GM19328 (cell line): ENCODE measurements around the gene CCZ1B.
"Not testable (repeated sequence)": the region's sequence is repeated elsewhere in the genome, so short reads cannot be mapped to it uniquely, and the experiment has no call there.

Experiments
- ATAC-seq: cut with Tn5 transposase; IDR thresholded peaks from one replicate; pipeline ENCODE4 v1.9.1; 2021; ENCODE audit warnings: mild to moderate bottlenecking, moderate library complexity; ENCODE audit not compliant: unreplicated experiment

CCZ1B gene

GRCh38 chr7:6826151-6826550, at the start of gene CCZ1B:
TSS of gene CCZ1B (minus strand) at chr7:6826275. CDS start at chr7:6826197, 78 bp downstream.
- ATAC-seq: peak; percentile 100

- ATAC-seq: not testable (repeated sequence)
Observed at GRCh38 chr7:6875022-6875421, 48.9 kb upstream of the CCZ1B start.

- not testable (repeated sequence) for ATAC-seq
Observed at GRCh38 chr7:6872246-6872945, 46.3 kb upstream of the CCZ1B start.

- not testable (repeated sequence) for ATAC-seq
Observed at GRCh38 chr7:6871421-6872144, 45.5 kb upstream of the CCZ1B start.

GRCh38 chr7:6864751-6865150, 38.7 kb upstream of the CCZ1B start:
- not testable (repeated sequence) for ATAC-seq

- ATAC-seq: not testable (repeated sequence)
Observed at GRCh38 chr7:6864188-6864587, 38.1 kb upstream of the CCZ1B start.

GRCh38 chr7:6862876-6863275, 36.8 kb upstream of the CCZ1B start:
- ATAC-seq: not testable (repeated sequence)

GRCh38 chr7:6857721-6858314, 31.7 kb upstream of the CCZ1B start:
- ATAC-seq: not testable (repeated sequence)

GRCh38 chr7:6855563-6856131, 29.6 kb upstream of the CCZ1B start:
- ATAC-seq: not testable (repeated sequence)

GRCh38 chr7:6854747-6855562, 28.9 kb upstream of the CCZ1B start:
- not testable (repeated sequence) for ATAC-seq

GRCh38 chr7:6853681-6854080, 27.6 kb upstream of the CCZ1B start:
- ATAC-seq: not testable (repeated sequence)

GRCh38 chr7:6849127-6849526, 23.1 kb upstream of the CCZ1B start:
- not testable (repeated sequence) for ATAC-seq

GRCh38 chr7:6847751-6848150, 21.7 kb upstream of the CCZ1B start:
- not testable (repeated sequence) for ATAC-seq

GRCh38 chr7:6845971-6846449, 19.9 kb upstream of the CCZ1B start:
- not testable (repeated sequence) for ATAC-seq

GRCh38 chr7:6843654-6844053, 17.6 kb upstream of the CCZ1B start:
- not testable (repeated sequence) for ATAC-seq

GRCh38 chr7:6843092-6843491, 17.0 kb upstream of the CCZ1B start:
- not testable (repeated sequence) for ATAC-seq

GRCh38 chr7:6842278-6842921, 16.3 kb upstream of the CCZ1B start:
- not testable (repeated sequence) for ATAC-seq

- ATAC-seq: not testable (repeated sequence)
Observed at GRCh38 chr7:6837081-6837480, 11.0 kb upstream of the CCZ1B start.

- ATAC-seq: not testable (repeated sequence)
Observed at GRCh38 chr7:6835521-6835920, 9.4 kb upstream of the CCZ1B start.

GRCh38 chr7:6833636-6834035, 7.6 kb upstream of the CCZ1B start:
- ATAC-seq: no peak
